Measurements from ENCODE around the gene BRICD5.

DNA sequence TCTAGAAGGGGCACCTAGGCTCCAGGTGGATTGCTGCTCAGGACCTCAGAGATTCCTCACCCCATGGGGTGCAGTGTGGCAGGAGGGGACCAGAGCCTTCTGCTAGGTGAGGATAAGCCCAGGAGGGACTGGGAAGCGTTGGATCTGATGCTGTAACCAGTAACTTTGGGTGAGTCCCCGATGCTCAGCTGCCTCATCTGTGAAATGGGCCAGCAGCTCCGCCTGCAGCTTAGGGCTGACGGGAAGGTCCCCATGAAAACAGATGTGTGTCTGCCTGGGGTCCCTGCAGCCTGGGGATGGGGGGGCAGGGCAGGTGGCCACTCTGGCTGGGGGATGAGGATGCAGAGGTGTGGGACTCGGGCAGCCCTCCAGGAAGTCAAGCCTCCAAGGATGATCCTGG is 11.6 kb downstream of the BRICD5 start:
- TF ChIP-seq CTCF (IDR thresholded peaks at IDR 0.05): no peak
- no peak for TF ChIP-seq ZFX (IDR thresholded peaks at IDR 0.05; ENCODE audit: borderline replicate concordance)
